GM12878 (cell line): ENCODE results near the gene PRR9. TPM values are rescaled to one million over a fixed set of nuclear protein-coding genes. Genes with fewer than 3 reads are reported as not detected.

Experiments used
- ATAC-seq: fragments of 200-7000 bp; cut with Tn5 transposase; 3 replicates; pipeline ENCODE4 v1.9.1; 2020; ENCODE audit warnings: mild to moderate bottlenecking, moderate library complexity
- BruUV-seq: library from RNA; stranded (reverse); fragments of 400-500 nt; replicated peaks from 2 replicates; lab custom pipeline; 2021; lab: Mats Ljungman, UMichigan
- CTCF ChIA-PET: fragments of 300-600 bp; sonication (Branson Sonifier 250); formaldehyde crosslinking; extraction: SDS; loops from one replicate; lab custom pipeline; 2021; ENCODE audit warnings: inconsistent platforms; lab: Yijun Ruan, JAX
- POLR2A ChIA-PET: fragments of 350-600 bp; formaldehyde crosslinking; extraction: SDS; loops from one replicate; lab custom pipeline; 2021; ENCODE audit warnings: inconsistent platforms; lab: Charles Lee
- RAD21 ChIA-PET: fragments of 300-600 bp; sonication (Branson Sonifier 250); formaldehyde crosslinking; loops from one replicate; lab custom pipeline; 2023; ENCODE audit warnings: antibody characterized with exemption; ENCODE audit not compliant: unreplicated experiment; lab: Charles Lee
- SMC1A ChIA-PET: fragments of 300-600 bp; sonication (Branson Sonifier 250); formaldehyde crosslinking; loops from one replicate; lab custom pipeline; 2023; ENCODE audit not compliant: unreplicated experiment, uncharacterized antibody; lab: Charles Lee
- DNase-seq: peaks from one replicate; pipeline ENCODE4 v3.0.0-alpha.2; 2011; ENCODE audit warnings: low read depth, low spot score
- FAIRE-seq: peaks from 3 replicates; lab custom pipeline; 2011; peaks lifted over from hg19 to GRCh38; lab: Jason Lieb, UNC
- H2AFZ ChIP-seq: 2 replicates; pipeline ENCODE4 v1.6.0; 2011; ENCODE audit warnings: low read depth, low read length, control low read depth; ENCODE audit not compliant: control insufficient read depth
- H3K27ac ChIP-seq: 2 replicates; pipeline ENCODE4 v1.5.1; 2011; ENCODE audit warnings: control low read depth; ENCODE audit not compliant: control insufficient read depth, insufficient read depth
- H3K27me3 ChIP-seq, 2 experiments: replicated peaks in 1 of 2; 2 replicates each; pipeline versions ENCODE4 v1.6.0 to v1.6.1; 2011; ENCODE audit warnings: low read length in 1 of 2; ENCODE audit not compliant: control insufficient read depth in 2 of 2, insufficient read depth in 2 of 2
- H3K36me3 ChIP-seq, 2 experiments: 2 replicates each; pipeline ENCODE4 v1.5.1; 2011; ENCODE audit warnings: low read length in 1 of 2; ENCODE audit not compliant: control insufficient read depth in 2 of 2, insufficient read depth in 2 of 2
- H3K4me1 ChIP-seq: 2 replicates; pipeline ENCODE4 v1.6.1; 2011; ENCODE audit warnings: mild to moderate bottlenecking, low read length, moderate library complexity, mixed read lengths; ENCODE audit not compliant: control insufficient read depth, insufficient read depth
- H3K4me2 ChIP-seq: 2 replicates; pipeline ENCODE4 v1.6.0; 2011; ENCODE audit warnings: control low read depth; ENCODE audit not compliant: control insufficient read depth, insufficient read depth
- H3K4me3 ChIP-seq: fragments of 200-600 bp; sonication (generic); 2 replicates; pipeline ENCODE4 v1.5.1; 2016
- H3K79me2 ChIP-seq: 2 replicates; pipeline ENCODE4 v1.6.0; 2011; ENCODE audit warnings: low read length; ENCODE audit not compliant: control insufficient read depth, insufficient read depth
- H3K9ac ChIP-seq: 2 replicates; pipeline ENCODE4 v1.8.0; 2011; ENCODE audit warnings: low read length, control low read depth, mixed read lengths; ENCODE audit not compliant: control insufficient read depth, insufficient read depth
- H3K9me3 ChIP-seq: replicated peaks from 3 replicates; pipeline ENCODE4 v1.5.1; 2011; ENCODE audit warnings: mild to moderate bottlenecking, low read length; ENCODE audit not compliant: control insufficient read depth, insufficient read depth
- H4K20me1 ChIP-seq: 2 replicates; pipeline ENCODE4 v1.6.0; 2011; ENCODE audit not compliant: control insufficient read depth, insufficient read depth
- BACH1 ChIP-seq: fragments of 450-650 bp; IDR thresholded peaks from 2 replicates; pipeline ENCODE4 v1.6.1; 2017; ENCODE audit warnings: mild to moderate bottlenecking, borderline replicate concordance
- FOS ChIP-seq: IDR thresholded peaks from 3 replicates; pipeline ENCODE4 v1.6.1; 2011; ENCODE audit warnings: borderline replicate concordance; ENCODE audit not compliant: insufficient read length; ENCODE audit errors: extremely low read depth
- HCFC1 ChIP-seq: fragments of 150-350 bp; IDR thresholded peaks from 2 replicates; pipeline ENCODE4 v1.6.1; 2014; ENCODE audit warnings: low read length
- JUNB ChIP-seq: IDR thresholded peaks from 2 replicates; pipeline ENCODE4 v1.6.1; 2016; ENCODE audit warnings: antibody characterized with exemption, mild to moderate bottlenecking
- MYB ChIP-seq: fragments of 150-350 bp; IDR thresholded peaks from 2 replicates; pipeline ENCODE4 v1.6.1; 2014; ENCODE audit warnings: mild to moderate bottlenecking, low read depth, low read length, borderline replicate concordance
- NR2C2 ChIP-seq: IDR thresholded peaks from 2 replicates; pipeline ENCODE4 v1.6.1; 2011; ENCODE audit warnings: borderline replicate concordance, low read depth; ENCODE audit not compliant: control insufficient read depth, insufficient read length
- RBBP5 ChIP-seq: fragments of 200-600 bp; sonication (generic); conservative IDR thresholded peaks from 2 replicates; pipeline ENCODE4 v1.6.1; 2016
- RELA ChIP-seq: fragments of 450-650 bp; IDR thresholded peaks from 2 replicates; pipeline ENCODE4 v1.8.0; 2014; ENCODE audit warnings: borderline replicate concordance; ENCODE audit not compliant: partially characterized antibody
- TAF1 ChIP-seq: IDR thresholded peaks from 2 replicates; pipeline ENCODE4 v1.6.1; 2011; ENCODE audit warnings: mild to moderate bottlenecking, low read depth, low read length, borderline replicate concordance
- WGBS: methylation state at CpG from one replicate; pipeline ENCODE4 v1.1.6; 2016; ENCODE audit warnings: low lambda C conversion rate; ENCODE audit not compliant: insufficient replicate concordance, insufficient coverage; ENCODE audit errors: missing lambda C conversion rate; 5-methylcytosine and 5-hydroxymethylcytosine counted together
- in situ Hi-C: fragments of 300-500 bp; cut with MboI; formaldehyde crosslinking; loops from 9 replicates; pipeline ENCODE4 v1.14.3; 2018; ENCODE audit warnings: mixed read lengths
- intact Hi-C: fragments of 100-400 bp; cut with micrococcal nuclease; formaldehyde crosslinking; loops from one replicate; pipeline ENCODE4 v1.14.2; 2022; ENCODE audit not compliant: unreplicated experiment
- polyA plus RNA-seq, 11 experiments: library from polyadenylated mRNA; depleted of rRNA in 4 of 11; unstranded in 6 of 11; stranded (reverse) in 5 of 11; fragments of >200 nt; fragmentation: Nextera tagmentation in 4 of 11; fragmentation: Illumina TruSeq in 1 of 11; extraction: Ambion mirVana in 4 of 11; extraction: Trizol in 1 of 11; gene quantifications; 1 replicate in 1 of 11; 2 replicates in 10 of 11; pipeline versions ENCODE4 v1.2.1 to v1.2.3, GENCODE V29; 2011 to 2016; ENCODE audit warnings: inconsistent platforms in 2 of 11, missing spikeins in 2 of 11, low read depth in 1 of 11
- total RNA-seq, 4 experiments: library from RNA; depleted of rRNA in 3 of 4; stranded (reverse); fragments of >200 nt in 3 of 4; fragmentation: Illumina TruSeq in 1 of 4; extraction: Trizol in 1 of 4; gene quantifications; 2 replicates each; pipeline versions ENCODE4 v1.2.1 to v1.2.3, GENCODE V29; 2013 to 2021
- TF ChIP-seq, protein P1 (sequence below): fragments of 450-650 bp; IDR thresholded peaks from 2 replicates; pipeline ENCODE4 v1.6.1; 2017; ENCODE audit warnings: mild to moderate bottlenecking, moderate library complexity
- TF ChIP-seq, protein P2 (sequence below): fragments of 450-650 bp; IDR thresholded peaks from 2 replicates; pipeline ENCODE4 v1.6.1; 2016; ENCODE audit warnings: mild to moderate bottlenecking
- TF ChIP-seq, protein P3 (sequence below): IDR thresholded peaks from 2 replicates; pipeline ENCODE4 v1.6.1; 2011; ENCODE audit warnings: borderline replicate concordance, low read depth, mild to moderate bottlenecking, moderate library complexity, mixed read lengths, low read length; ENCODE audit not compliant: insufficient read depth; ENCODE audit errors: extremely low read length
- TF ChIP-seq, protein P4 (sequence below): IDR thresholded peaks from 2 replicates; pipeline ENCODE4 v1.6.1; 2012; ENCODE audit warnings: low read length, inconsistent platforms

Gene PRR9
- total and polyA plus RNA-seq, 10 of the 15 experiments (the other 5 are each of a cell fraction or from before 2014, with no cell fraction given): not detected

DNA sequence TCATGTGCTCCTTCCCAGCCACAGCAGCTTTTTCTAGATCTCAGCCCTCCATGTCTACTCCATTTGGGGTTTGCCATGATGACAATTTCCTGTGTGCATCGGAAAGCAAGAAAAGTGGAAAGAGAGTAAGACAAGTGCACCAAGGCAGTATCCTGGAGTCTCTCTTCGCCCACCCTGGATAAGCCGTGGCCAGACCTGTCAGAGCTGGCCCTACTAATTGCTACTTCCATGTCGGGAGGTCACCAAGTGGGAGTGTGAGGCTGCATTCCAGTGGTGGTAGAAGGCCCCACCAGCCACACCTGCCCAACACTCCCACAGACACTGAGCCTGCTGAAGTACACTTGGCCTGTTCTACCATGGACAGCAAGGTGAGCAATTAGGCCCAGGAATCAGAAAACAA lies 28.1 kb downstream of the PRR9 start (continued):
- TF ChIP-seq, protein P1, sequence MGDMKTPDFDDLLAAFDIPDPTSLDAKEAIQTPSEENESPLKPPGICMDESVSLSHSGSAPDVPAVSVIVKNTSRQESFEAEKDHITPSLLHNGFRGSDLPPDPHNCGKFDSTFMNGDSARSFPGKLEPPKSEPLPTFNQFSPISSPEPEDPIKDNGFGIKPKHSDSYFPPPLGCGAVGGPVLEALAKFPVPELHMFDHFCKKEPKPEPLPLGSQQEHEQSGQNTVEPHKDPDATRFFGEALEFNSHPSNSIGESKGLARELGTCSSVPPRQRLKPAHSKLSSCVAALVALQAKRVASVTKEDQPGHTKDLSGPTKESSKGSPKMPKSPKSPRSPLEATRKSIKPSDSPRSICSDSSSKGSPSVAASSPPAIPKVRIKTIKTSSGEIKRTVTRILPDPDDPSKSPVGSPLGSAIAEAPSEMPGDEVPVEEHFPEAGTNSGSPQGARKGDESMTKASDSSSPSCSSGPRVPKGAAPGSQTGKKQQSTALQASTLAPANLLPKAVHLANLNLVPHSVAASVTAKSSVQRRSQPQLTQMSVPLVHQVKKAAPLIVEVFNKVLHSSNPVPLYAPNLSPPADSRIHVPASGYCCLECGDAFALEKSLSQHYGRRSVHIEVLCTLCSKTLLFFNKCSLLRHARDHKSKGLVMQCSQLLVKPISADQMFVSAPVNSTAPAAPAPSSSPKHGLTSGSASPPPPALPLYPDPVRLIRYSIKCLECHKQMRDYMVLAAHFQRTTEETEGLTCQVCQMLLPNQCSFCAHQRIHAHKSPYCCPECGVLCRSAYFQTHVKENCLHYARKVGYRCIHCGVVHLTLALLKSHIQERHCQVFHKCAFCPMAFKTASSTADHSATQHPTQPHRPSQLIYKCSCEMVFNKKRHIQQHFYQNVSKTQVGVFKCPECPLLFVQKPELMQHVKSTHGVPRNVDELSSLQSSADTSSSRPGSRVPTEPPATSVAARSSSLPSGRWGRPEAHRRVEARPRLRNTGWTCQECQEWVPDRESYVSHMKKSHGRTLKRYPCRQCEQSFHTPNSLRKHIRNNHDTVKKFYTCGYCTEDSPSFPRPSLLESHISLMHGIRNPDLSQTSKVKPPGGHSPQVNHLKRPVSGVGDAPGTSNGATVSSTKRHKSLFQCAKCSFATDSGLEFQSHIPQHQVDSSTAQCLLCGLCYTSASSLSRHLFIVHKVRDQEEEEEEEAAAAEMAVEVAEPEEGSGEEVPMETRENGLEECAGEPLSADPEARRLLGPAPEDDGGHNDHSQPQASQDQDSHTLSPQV: no peak
- TF ChIP-seq RELA (no peak), BACH1 (no peak)

DNA sequence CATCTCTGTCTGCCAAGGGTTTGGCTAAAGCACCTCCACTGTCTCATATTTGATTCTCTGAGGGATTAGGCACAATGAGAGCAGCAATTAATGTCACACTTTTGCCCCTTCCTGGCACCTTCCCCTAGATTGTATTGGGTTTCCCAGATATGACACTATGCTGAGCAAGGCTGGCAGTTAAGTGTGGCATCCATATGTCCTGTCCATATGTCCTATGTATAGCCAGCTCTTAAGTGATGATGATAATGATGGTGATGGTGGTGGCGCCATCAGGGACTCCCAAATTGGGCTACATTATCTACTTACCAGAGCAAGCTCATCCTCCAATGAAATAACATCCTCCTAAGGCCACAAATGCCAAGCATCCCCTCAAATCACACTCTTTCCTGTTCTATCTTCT lies 28.6 kb downstream of the PRR9 start:
- no TSS peak for BruUV-seq
- Histone ChIP-seq H3K27me3 (no peaks in the 10 kb centered on the region; a peak in 1 of 4 replicates), H3K36me3 (no peaks in the 10 kb centered on the region), H2AFZ (no peak overlapping the region), H3K9ac (no peak overlapping the region), H3K9me3 (no peaks in the 10 kb centered on the region; the same call in 2 of the 3 replicates), H3K4me1 (no peaks in the 10 kb centered on the region), H3K4me3 (no peak overlapping the region), H3K27ac (no peak overlapping the region), H4K20me1 (no peaks in the 10 kb centered on the region), H3K4me2 (no peak overlapping the region), H3K79me2 (no peaks in the 10 kb centered on the region)
- no peak for DNase-seq
- WGBS: 0% methylated on average over 1 of the region's 1 CpG
- no peak for FAIRE-seq
- ChIA-PET CTCF (interaction anchor here (1.0 to 2.8 kb wide), 3 partner anchors 9 to 18 kb away, joined by 5 to 12 read pairs (median 7); no protein-coding TSS in a partner anchor), POLR2A (interaction anchor here (0.8 to 1.5 kb wide), 2 partner anchors 9 to 12 kb away, joined by 3 to 5 read pairs; no protein-coding TSS in a partner anchor), RAD21 (interaction anchor here (1.0 kb wide), 1 partner anchor 9 kb away, joined by 3 read pairs; no protein-coding TSS in a partner anchor), SMC1A (interaction anchor here (1.1 to 1.6 kb wide), 5 partner anchors 17 to 42 kb away, joined by 3 to 4 read pairs (median 4); no protein-coding TSS in a partner anchor)
- no peak for ATAC-seq
- in situ Hi-C loops: no loop called here
- intact Hi-C loops: no loop called here
- TF ChIP-seq, protein P2, sequence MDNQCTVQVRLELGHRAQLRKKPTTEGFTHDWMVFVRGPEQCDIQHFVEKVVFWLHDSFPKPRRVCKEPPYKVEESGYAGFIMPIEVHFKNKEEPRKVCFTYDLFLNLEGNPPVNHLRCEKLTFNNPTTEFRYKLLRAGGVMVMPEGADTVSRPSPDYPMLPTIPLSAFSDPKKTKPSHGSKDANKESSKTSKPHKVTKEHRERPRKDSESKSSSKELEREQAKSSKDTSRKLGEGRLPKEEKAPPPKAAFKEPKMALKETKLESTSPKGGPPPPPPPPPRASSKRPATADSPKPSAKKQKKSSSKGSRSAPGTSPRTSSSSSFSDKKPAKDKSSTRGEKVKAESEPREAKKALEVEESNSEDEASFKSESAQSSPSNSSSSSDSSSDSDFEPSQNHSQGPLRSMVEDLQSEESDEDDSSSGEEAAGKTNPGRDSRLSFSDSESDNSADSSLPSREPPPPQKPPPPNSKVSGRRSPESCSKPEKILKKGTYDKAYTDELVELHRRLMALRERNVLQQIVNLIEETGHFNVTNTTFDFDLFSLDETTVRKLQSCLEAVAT: no peak
- TF ChIP-seq, protein P3, sequence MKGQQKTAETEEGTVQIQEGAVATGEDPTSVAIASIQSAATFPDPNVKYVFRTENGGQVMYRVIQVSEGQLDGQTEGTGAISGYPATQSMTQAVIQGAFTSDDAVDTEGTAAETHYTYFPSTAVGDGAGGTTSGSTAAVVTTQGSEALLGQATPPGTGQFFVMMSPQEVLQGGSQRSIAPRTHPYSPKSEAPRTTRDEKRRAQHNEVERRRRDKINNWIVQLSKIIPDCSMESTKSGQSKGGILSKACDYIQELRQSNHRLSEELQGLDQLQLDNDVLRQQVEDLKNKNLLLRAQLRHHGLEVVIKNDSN: no peak
- TF ChIP-seq, protein P4, sequence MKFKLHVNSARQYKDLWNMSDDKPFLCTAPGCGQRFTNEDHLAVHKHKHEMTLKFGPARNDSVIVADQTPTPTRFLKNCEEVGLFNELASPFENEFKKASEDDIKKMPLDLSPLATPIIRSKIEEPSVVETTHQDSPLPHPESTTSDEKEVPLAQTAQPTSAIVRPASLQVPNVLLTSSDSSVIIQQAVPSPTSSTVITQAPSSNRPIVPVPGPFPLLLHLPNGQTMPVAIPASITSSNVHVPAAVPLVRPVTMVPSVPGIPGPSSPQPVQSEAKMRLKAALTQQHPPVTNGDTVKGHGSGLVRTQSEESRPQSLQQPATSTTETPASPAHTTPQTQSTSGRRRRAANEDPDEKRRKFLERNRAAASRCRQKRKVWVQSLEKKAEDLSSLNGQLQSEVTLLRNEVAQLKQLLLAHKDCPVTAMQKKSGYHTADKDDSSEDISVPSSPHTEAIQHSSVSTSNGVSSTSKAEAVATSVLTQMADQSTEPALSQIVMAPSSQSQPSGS: no peak
- no peak for TF ChIP-seq RBBP5
- TF ChIP-seq NR2C2: no peak
- no peak for TF ChIP-seq JUNB
- TF ChIP-seq FOS: no peak
- no peak for TF ChIP-seq TAF1
- TF ChIP-seq HCFC1: no peak
- TF ChIP-seq MYB: no peak
